Caco-2 (cell line): ENCODE measurements around the gene CCDC85C. TPM values are rescaled to one million over a fixed set of nuclear protein-coding genes. Genes with fewer than 3 reads are reported as not detected.

Experiments
- BruUV-seq: library from RNA; stranded (reverse); fragments of 400-500 nt; replicated peaks from 2 replicates; lab custom pipeline; 2021; lab: Mats Ljungman, UMichigan
- CTCF ChIA-PET: fragments of 300-600 bp; sonication (Branson Sonifier 250); formaldehyde crosslinking; loops from one replicate; lab custom pipeline; 2022; ENCODE audit warnings: antibody characterized with exemption; lab: Charles Lee
- POLR2A ChIA-PET: fragments of 300-600 bp; sonication (Branson Sonifier 250); formaldehyde crosslinking; loops from one replicate; lab custom pipeline; 2022; ENCODE audit warnings: antibody characterized with exemption; lab: Charles Lee
- DNase-seq, 2 experiments: peaks; one replicate each; pipeline versions ENCODE4 v3.0.0 to v3.0.0-alpha.2; 2020 to 2022
- H3K27me3 ChIP-seq: replicated peaks from 2 replicates; pipeline ENCODE4 v1.6.0; 2011; ENCODE audit warnings: low read length; ENCODE audit not compliant: control insufficient read depth, insufficient read depth
- H3K36me3 ChIP-seq: 2 replicates; pipeline ENCODE4 v1.5.1; 2011; ENCODE audit warnings: low read length; ENCODE audit not compliant: control insufficient read depth, insufficient read depth
- H3K4me1 ChIP-seq: fragments of 250-450 bp; sonication (Bioruptor Pico); 2 replicates; pipeline ENCODE4 v1.5.1; 2020; ENCODE audit warnings: mild to moderate bottlenecking
- H3K4me3 ChIP-seq: 2 replicates; pipeline ENCODE4 v1.5.1; 2011; ENCODE audit warnings: low read depth, mild to moderate bottlenecking, control low read depth, low read length
- H3K9me3 ChIP-seq: fragments of 250-450 bp; sonication (Bioruptor Pico); 2 replicates; pipeline ENCODE4 v1.5.1; 2020; ENCODE audit warnings: mild to moderate bottlenecking, moderate library complexity
- H3K27ac Mint-ChIP-seq: one replicate; pipeline ENCODE4 v1.8.0; 2022; ENCODE audit warnings: mixed read lengths; ENCODE audit not compliant: unreplicated experiment
- H3K27me3 Mint-ChIP-seq: one replicate; pipeline ENCODE4 v1.8.0; 2022; ENCODE audit warnings: mixed read lengths; ENCODE audit not compliant: insufficient read depth, unreplicated experiment
- H3K36me3 Mint-ChIP-seq: one replicate; pipeline ENCODE4 v1.8.0; 2022; ENCODE audit warnings: mild to moderate bottlenecking, mixed read lengths; ENCODE audit not compliant: insufficient read depth, unreplicated experiment
- H3K4me1 Mint-ChIP-seq: one replicate; pipeline ENCODE4 v1.8.0; 2022; ENCODE audit warnings: low read depth, mixed read lengths; ENCODE audit not compliant: unreplicated experiment
- H3K4me3 Mint-ChIP-seq: one replicate; pipeline ENCODE4 v1.8.0; 2022; ENCODE audit warnings: mild to moderate bottlenecking, moderate library complexity, mixed read lengths; ENCODE audit not compliant: unreplicated experiment
- H3K9me3 Mint-ChIP-seq: one replicate; pipeline ENCODE4 v1.8.0; 2022; ENCODE audit warnings: mixed read lengths; ENCODE audit not compliant: unreplicated experiment
- CTCF ChIP-seq, 2 experiments: fragments of 200-600 bp in 1 of 2; IDR thresholded peaks; 1 replicate in 1 of 2; 2 replicates in 1 of 2; pipeline versions ENCODE4 v1.5.1 to v1.8.0; 2011 to 2022; ENCODE audit warnings: antibody characterized with exemption in 1 of 2, control low read depth in 1 of 2, inconsistent platforms in 1 of 2, low read depth in 1 of 2, low read length in 1 of 2, mild to moderate bottlenecking in 1 of 2, moderate library complexity in 1 of 2; ENCODE audit not compliant: insufficient read depth in 1 of 2, severe bottlenecking in 1 of 2, unreplicated experiment in 1 of 2
- intact Hi-C: fragments of 100-400 bp; cut with micrococcal nuclease; formaldehyde crosslinking; loops from one replicate; pipeline ENCODE4 v1.10.0; 2022; ENCODE audit not compliant: unreplicated experiment
- total RNA-seq: library from RNA; stranded (reverse); gene quantifications from 2 replicates; pipeline ENCODE4 v1.2.3, GENCODE V29; 2022

CCDC85C gene
- total RNA-seq, 1 experiment from 2014 or later: 76.2 TPM

GRCh38 chr14:99612071-99612737 lies 8.2 kb upstream of the CCDC85C start:
- ChIA-PET CTCF (no interaction called here), POLR2A (no interaction called here)
- Mint-ChIP-seq H3K27me3 (no peaks in the 10 kb centered on the region), H3K4me3 (no peak overlapping the region), H3K9me3 (no peaks in the 10 kb centered on the region), H3K36me3 (no peaks in the 10 kb centered on the region), H3K4me1 (no peaks in the 10 kb centered on the region), H3K27ac (no peak overlapping the region)
- TF ChIP-seq CTCF (IDR thresholded peaks at IDR 0.05; ENCODE audit: insufficient read depth in 1 of 2, low read depth in 1 of 2, low read length in 1 of 2, severe bottlenecking in 1 of 2, unreplicated experiment in 1 of 2): no peak
- H3K4me3 ChIP-seq: no peak overlapping the region
- no peaks in the 10 kb centered on the region for H3K9me3 ChIP-seq
- H3K36me3 ChIP-seq: no peaks in the 10 kb centered on the region
- no TSS peak for BruUV-seq
- intact Hi-C loops: no loop called here
- H3K27me3 ChIP-seq: no peaks in the 10 kb centered on the region
- H3K4me1 ChIP-seq: no peaks in the 10 kb centered on the region
- DNase-seq: no peak

GRCh38 chr14:99611646-99612045 lies 7.6 kb upstream of the CCDC85C start:
- H3K27ac Mint-ChIP-seq: no peak overlapping the region

More at GRCh38 chr14:99611646-99612045, 7.6 kb upstream of the CCDC85C start:
- no peaks in the 10 kb centered on the region for H3K4me1 Mint-ChIP-seq
- BruUV-seq: no TSS peak
- no peaks in the 10 kb centered on the region for H3K36me3 Mint-ChIP-seq
- DNase-seq: no peak
- no peak for TF ChIP-seq CTCF (IDR thresholded peaks at IDR 0.05; ENCODE audit: insufficient read depth in 1 of 2, low read depth in 1 of 2, low read length in 1 of 2, severe bottlenecking in 1 of 2, unreplicated experiment in 1 of 2)
- intact Hi-C loops: no loop called here
- Histone ChIP-seq H3K4me3 (no peak overlapping the region), H3K9me3 (no peaks in the 10 kb centered on the region), H3K36me3 (no peaks in the 10 kb centered on the region), H3K4me1 (no peaks in the 10 kb centered on the region), H3K27me3 (no peaks in the 10 kb centered on the region)
- POLR2A ChIA-PET: no interaction called here
- H3K4me3 Mint-ChIP-seq: no peak overlapping the region
- CTCF ChIA-PET: no interaction called here
- H3K27me3 Mint-ChIP-seq: no peaks in the 10 kb centered on the region
- no peaks in the 10 kb centered on the region for H3K9me3 Mint-ChIP-seq
